ENCODE results near the gene OR2T11.
"Not testable (repeated sequence)": the region's sequence is repeated elsewhere in the genome, so short reads cannot be mapped to it uniquely, and the experiment has no call there.

- not testable (repeated sequence) for TF ChIP-seq CTCF (conservative IDR thresholded peaks at IDR 0.05; ENCODE audit: low read depth, low read length); EZH2 (IDR thresholded peaks at IDR 0.05; ENCODE audit: borderline replicate concordance, low read depth, low read length, poor library complexity, severe bottlenecking)
Observed at GRCh38 chr1:248641583-248641982, 6.7 kb upstream of the OR2T11 start.

All from A673 (cell line).